Raji (cell line): ENCODE measurements around the gene OLIG2.

Experiments
- POLR2A ChIP-seq: IDR thresholded peaks from 2 replicates; pipeline ENCODE4 v1.6.1; 2011; ENCODE audit warnings: low read depth, low read length, control low read depth; ENCODE audit not compliant: insufficient read depth

The OLIG2 gene

DNA sequence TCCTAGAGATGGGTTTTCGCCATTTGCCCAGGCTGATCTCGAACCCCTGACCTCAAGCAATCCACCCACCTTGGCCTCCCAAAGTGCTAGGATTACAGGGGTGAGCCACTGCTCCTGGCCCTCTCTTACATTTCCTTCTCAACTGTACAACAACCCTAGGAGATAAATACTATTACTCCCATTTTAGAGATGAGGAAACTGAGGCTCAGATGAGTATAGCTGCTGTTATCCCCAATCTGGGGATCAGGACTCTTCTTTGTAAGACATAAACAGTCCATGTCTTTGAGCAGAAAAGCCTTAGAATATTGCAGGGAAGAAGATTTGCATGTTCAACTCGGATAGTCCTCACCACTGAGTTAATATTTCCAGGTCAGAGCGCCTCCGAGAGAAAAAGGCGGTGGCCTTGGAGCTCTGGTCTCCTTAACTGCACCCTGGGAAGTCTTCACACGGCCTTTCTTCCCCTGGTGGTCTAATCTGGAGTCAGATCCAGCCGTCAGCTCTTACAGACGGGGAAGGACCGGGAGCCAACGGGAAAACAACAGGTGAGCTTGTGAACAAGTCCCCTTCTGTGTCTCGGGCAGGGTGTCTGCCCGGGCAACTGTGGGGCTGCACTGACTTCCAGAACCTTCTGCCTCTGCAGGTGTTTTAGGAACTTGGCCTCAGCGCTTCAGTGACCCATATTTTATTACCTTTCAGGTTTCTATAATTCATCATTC lies 38.3 kb downstream of the OLIG2 start:
- TF ChIP-seq POLR2A: no peak

DNA sequence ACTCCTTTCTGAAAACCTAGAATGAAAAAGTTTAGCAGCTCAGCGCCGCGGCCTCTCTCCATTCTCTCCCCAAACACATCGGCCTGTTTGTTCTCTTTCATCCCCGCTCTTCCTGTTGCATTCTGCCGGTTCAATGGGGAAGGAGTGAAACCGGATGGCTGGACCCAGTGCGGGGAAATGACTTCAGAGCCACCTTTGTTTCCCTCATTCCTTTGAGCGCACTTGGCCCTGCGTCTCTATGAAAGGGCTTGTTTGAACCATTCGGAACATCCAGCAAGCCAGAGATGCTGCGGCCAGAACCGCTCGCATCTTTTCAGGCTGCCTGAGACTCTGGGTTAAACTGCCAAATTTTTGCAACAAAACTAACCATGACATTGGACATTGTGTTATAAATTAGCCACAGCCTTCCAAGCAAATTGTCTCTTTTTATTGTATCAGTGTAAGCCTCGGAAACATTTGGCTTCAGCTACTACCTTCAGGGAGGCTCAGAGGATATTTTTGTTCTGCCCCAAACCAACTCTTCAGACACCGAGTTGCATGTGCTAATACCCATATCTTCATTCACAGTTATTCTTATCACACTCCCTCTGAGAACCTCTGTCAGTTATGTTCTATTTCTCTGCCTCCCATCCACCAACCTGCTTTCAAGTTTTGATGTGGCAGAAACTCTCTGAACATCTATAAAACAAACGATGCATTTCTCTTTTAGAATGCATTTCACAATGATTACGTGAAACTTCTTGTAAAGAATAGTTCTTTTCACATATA lies 39.1 kb downstream of the OLIG2 start:
- TF ChIP-seq POLR2A: no peak

DNA sequence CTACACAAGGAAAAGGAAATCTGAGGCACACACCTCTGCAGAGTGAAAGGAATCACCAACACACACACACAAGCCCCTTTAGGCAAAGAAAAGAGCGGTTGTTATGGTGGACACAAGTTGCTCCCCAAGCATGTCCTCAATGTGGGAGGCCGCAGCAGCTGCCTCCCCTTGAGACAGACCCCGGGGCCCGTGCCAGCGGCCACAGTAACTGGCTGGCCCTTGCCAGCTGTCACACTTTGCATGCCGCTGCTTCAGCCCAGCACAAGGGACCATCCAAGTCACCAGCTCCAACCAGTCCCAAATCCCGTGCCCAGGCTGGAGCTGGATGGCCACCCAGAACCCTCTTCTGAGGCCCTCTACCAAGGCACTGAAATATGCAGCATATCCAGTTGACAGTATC lies 41.3 kb downstream of the OLIG2 start:
- no peak for TF ChIP-seq POLR2A

DNA sequence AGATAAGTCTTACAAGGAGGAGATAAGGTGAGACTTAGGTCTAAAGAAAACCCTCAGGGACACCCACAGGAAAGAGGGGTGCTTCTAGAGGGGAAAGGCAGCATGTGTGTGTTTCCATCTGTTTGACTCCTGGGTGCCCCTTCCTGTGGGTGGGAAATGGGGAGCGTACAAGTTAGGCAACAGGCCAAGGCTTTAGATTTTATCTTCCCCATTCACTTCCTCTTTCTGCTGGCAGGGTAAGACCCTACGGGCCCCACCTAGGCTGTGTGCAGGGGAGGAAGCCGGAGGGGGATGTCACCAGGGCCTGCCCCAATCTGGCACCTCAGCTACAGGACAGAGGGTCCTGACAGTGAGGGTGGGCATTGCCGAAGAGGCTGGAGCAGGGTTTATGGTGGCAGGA lies 41.7 kb downstream of the OLIG2 start:
- no peak for TF ChIP-seq POLR2A

DNA sequence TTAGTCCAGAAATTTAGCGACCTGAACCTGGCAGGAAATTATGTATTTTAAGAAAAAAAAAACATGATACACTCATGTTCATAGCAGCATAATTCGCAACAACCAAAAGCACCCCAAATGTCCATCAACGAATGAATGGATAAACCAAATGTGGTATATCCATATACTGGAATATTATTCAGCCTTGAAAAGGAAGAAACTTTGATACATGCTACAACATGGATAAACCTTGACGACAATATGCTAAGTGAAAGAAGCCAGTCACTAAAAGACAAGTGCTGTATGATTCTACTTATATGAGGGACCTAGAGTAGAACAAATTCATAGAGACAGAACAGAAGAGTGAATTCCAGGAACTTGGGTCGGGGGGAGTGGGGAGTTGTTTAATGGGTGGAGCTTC lies 43.5 kb downstream of the OLIG2 start:
- TF ChIP-seq POLR2A: no peak

DNA sequence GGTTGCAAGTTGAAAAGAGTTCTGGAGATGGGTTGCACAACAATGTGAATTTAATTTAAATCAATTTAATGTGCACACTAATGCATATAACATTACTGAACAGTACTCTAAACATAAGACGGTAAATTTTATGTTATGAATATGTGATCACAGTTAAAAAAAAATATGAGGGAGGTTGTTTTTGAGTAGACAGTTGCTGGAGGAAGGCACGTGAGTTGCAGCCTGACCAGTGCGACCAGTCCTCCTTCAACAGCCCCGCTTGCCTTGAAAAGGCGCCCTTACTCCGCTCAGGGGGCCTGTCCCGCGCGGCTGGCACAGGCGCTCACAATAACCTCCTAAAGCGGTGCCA lies 43.9 kb downstream of the OLIG2 start:
- no peak for TF ChIP-seq POLR2A

DNA sequence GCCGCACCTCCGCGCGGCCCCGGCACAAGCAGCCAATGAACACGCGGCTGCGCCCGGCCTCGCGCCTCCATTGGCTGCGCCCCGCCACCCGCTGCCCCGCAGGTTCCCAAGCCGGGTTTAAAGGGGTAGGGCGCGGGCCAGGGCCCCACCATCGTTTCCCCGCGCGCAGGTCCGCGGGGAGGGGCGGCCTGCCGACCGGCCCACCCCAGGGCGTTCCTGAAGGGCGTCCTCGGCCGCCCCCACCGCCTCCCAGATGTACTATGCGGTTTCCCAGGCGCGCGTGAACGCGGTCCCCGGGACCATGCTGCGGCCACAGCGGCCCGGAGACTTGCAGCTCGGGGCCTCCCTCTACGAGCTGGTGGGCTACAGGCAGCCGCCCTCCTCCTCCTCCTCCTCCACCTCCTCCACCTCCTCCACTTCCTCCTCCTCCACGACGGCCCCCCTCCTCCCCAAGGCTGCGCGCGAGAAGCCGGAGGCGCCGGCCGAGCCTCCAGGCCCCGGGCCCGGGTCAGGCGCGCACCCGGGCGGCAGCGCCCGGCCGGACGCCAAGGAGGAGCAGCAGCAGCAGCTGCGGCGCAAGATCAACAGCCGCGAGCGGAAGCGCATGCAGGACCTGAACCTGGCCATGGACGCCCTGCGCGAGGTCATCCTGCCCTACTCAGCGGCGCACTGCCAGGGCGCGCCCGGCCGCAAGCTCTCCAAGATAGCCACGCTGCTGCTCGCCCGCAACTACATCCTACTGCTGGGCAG lies 44.4 kb downstream of the OLIG2 start, which contains the start of gene OLIG1:
Gene OLIG1 (plus strand): TSS at position 148 of the 750 bp plus-strand sequence. CDS start 106 bp downstream, at position 254.
- TF ChIP-seq POLR2A: no peak

DNA sequence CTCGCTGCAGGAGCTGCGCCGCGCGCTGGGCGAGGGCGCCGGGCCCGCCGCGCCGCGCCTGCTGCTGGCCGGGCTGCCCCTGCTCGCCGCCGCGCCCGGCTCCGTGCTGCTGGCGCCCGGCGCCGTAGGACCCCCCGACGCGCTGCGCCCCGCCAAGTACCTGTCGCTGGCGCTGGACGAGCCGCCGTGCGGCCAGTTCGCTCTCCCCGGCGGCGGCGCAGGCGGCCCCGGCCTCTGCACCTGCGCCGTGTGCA lies 44.9 kb downstream of the OLIG2 start:
- TF ChIP-seq POLR2A: no peak

DNA sequence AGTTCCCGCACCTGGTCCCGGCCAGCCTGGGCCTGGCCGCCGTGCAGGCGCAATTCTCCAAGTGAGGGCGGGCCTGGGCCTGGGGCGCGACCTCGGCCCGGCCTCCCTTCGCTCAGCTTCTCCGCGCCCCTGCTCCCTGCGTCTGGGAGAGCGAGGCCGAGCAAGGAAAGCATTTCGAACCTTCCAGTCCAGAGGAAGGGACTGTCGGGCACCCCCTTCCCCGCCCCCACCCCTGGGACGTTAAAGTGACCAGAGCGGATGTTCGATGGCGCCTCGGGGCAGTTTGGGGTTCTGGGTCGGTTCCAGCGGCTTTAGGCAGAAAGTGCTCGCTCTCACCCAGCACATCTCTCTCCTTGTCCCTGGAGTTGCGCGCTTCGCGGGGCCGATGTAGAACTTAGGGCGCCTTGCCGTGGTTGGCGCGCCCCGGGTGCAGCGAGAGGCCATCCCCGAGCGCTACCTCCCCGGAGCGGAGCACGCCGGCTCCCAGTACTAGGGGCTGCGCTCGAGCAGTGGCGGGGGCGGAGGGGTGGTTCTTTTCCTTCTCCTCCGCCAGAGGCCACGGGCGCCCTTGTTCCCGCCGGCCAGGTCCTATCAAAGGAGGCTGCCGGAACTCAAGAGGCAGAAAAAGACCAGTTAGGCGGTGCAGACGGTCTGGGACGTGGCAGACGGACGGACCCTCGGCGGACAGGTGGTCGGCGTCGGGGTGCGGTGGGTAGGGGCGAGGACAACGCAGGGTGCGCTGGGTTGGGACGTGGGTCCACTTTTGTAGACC lies 45.4 kb downstream of the OLIG2 start:
- TF ChIP-seq POLR2A: no peak

DNA sequence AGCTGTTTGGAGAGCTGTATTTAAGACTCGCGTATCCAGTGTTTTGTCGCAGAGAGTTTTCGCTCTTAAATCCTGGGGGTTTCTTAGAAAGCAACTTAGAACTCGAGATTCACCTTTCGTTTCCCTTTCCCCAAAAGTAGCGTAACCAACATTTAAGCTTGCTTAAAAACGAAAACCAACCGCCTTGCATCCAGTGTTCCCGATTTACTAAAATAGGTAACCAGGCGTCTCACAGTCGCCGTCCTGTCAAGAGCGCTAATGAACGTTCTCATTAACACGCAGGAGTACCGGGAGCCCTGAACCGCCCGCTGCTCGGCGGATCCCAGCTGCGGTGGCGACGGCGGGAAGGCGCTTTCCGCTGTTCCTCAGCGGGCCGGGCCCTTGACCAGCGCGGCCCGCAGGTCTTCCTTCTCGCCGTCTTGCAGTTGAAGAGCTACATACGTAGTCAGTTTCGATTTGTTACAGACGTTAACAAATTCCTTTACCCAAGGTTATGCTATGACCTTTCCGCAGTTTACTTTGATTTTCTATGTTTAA lies 46.1 kb downstream of the OLIG2 start:
- no peak for TF ChIP-seq POLR2A

DNA sequence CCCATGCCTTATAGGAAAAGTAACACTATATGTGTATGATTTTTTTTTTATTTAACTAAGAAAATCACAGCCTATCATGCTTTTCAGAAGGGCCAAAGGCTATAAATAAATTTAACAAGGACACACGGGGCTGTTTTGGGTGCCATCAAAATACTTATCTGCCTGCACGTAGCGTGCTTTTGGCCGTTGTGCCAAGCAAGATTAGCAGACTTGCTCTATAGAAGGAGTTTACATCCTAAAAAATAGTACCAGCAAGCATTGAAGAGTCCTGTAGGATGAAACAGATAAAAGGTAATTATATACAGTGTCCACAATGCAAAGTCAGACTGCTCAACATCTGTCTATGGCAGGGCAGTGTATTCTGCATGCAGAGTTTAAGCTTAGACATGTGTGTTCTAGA lies 47.9 kb downstream of the OLIG2 start:
- TF ChIP-seq POLR2A: no peak

DNA sequence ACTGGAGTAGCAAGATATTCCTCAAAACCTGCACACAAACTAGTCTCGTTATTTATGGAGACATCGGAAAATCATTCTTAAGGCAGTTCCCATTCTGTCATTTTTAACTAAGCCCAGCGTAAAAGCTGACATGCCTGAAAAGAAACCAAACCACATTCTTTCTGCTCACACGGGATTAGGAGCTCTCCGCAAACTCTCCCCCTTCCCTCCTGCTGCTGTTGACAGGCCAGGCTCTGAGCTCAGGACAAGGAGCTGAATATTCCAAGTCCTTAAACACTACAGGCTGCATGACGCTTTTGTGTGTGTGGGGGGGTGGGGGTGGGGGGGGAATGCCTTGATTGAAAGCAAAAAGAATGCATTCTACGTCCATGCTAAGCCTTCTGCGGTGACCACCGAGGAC lies 49.4 kb downstream of the OLIG2 start:
- TF ChIP-seq POLR2A: no peak

DNA sequence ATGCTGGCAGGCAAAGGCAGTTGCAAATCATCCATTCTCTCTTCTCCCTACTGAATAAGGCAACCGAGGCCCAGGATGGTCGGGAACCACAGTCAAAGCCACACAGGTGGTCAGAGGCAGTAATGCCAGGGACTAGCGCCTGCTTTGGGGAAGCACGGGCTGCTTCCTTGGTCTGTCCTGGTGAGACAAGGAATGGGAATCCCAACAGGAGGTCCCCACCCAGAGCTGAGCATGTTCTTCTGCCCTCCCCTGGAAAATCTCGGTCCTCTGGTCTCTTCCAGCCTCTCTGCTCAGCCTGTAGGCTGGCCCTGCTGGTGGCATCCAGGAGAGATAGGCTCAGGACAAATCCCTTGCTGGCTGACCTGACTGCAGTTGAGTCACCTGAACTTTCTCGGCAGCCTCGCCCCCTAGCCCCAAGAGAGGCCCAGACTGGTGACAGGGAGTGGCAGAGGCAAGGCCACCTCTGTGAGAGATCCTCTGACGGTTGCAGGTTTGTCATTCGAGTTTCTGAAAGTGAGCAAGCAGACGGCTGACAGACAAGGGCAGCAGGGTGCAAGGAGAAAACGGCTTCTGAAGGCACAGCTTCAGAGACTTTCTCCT lies 50.0 kb downstream of the OLIG2 start:
- no peak for TF ChIP-seq POLR2A

DNA sequence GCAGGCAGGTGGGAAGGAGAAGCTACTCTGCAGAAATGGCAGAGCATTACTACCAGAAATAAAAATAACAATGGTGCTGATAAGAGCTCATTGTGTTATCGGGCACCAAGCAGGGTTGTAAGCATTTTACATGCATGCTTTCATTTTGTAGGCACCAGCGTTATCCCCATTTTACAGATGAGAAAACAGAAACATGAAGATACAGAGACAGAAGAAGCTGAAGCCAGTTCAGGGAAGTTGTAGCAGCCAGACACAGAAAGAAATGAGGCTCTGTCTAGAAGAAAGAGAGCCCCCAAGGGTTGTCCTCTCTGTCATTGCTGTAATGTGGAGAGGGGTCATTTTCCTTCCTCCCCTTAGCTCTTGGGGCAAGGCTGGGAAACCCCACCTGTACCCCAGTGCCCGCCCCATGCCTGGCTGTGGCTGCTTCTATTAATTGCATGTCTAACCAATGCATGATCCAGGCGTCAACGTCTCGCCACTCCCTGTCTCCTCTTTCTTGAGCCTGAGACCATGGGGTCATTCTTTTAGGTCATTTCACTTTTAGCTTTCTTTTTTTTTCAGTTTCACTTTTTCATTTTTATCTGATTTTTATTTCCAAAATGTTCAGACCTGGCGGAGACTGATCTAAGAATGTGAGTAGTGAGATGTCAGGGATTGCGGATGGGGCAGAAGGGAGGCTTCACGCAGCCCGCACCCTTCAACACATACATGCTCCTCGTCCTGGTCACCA lies 51.0 kb downstream of the OLIG2 start:
- TF ChIP-seq POLR2A: no peak
